GM11168 (cell line): ENCODE results near the gene NET1.
"Not testable (repeated sequence)": the region's sequence is repeated elsewhere in the genome, so short reads cannot be mapped to it uniquely, and the experiment has no call there.

ENCODE experiments used
- in situ Hi-C: fragments of 300-500 bp; cut with MboI; formaldehyde crosslinking; loops from one replicate; pipeline ENCODE4 v1.12.0; 2022; ENCODE audit warnings: low sequenced_read_pairs; ENCODE audit not compliant: unreplicated experiment

The NET1 gene

GRCh38 chr10:5460468-5461202 is 48.3 kb downstream of the NET1 start:
- in situ Hi-C loops = no loop called here

GRCh38 chr10:5461203-5461588 is 48.8 kb downstream of the NET1 start:
- in situ Hi-C loops = no loop called here

DNA sequence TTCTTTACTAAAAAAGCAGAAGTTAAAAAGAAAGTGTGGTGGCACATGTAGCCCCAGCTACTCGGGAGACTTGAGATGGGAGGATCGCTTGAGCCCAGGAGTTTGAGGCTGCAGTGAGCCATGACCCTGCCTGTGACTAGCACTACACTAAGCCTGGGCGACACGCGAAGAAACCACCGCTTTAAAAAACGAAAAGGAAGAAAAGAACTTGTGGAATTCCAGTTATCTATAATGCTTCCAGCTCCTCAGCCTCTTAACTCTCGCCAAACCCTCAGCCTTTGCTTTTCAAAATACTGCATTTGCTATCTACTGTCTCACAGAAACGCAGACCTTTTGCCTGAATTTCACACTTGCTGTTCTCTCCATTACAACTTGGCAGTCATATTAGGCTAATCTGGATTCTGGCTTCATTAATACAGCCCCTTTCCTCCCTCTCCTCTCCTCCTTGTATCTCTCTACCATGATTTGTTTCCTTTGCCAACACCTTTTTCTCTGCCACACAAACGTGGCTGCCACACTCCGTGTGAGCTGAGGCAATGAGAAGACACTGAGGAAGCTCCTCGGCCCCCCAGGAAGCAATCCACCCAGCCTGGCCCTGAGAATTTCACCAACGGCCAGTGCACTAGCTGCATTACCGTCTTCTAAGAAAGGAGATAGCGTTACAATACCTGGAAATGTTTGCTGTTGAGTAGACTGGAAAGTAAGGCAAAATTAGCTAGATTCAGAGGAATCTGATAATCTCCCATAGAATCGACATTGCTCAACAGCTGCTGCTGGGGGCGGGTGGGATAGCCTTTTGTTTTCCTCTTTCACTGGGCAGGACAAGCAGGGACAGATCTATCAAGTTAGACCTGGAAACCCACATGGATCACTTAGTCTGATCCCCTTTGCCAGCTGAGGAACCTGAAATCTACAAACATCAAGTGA is 49.8 kb downstream of the NET1 start:
- in situ Hi-C loops = no loop called here

DNA sequence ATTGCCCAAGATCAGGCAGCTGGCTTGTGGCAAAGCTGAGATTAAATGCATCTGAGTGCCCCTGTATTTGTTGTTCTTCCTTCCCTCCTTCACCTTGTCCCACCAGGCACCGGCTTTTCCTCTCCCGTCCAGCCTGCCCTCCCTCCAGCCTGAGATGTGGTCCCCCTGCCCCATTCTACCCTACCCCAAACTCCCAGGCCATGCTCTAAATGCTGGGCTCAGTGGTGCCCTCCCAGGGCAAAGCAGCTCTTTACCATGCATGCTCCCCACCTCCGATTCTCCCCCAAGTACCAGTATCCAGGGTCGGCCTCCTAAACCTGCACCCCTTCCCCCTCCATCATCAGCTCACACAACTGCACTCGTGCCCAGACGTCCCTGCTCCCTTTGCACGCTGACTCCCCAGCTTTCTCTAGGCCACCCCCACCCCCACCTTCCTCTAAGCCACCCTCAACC is 50.5 kb downstream of the NET1 start:
- in situ Hi-C loops = no loop called here

DNA sequence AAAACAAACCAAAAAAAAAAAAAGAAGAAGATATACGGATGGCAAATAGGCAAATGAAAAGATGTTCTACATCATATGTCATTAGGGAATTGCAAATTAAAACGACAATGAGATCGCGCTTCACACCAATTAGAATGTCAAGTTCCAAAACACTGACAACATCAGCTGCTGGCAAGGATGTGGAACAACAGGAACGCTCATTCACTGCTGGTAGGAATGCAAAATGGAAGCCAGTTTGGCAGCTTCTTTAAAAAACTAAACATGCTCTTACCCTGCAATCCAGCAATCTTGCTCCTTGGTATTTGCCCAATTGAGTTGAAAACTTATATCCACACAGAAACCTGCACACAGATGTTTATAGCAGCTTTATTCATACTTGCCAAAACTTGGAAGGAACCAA is 52.2 kb downstream of the NET1 start:
- in situ Hi-C loops = no loop called here

DNA sequence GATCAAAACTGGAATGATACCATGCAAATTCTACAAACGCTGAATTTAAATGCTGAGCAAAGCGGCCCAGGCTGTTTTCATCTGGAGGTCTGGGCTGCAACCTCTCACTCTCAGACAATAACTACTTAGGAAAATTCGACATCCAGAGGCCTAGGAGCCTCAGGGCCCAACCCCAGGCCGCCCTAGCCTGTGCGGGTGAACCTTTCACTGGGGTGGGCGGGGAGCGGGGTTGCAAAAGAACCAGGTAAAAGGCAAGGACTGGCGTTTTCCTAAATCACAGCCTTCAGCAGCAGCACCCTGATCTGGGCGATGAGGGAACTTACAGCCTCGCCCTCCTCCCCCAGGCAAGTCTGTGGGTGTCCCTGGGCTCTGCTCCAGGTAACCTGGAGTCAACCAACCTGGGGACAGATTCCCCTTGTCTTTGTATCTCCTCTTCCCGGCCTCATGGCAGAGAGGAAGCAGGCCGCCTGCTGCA is 53.7 kb downstream of the NET1 start:
- in situ Hi-C loops = no loop called here

GRCh38 chr10:5466451-5467206 is 54.3 kb downstream of the NET1 start:
- in situ Hi-C loops = no loop called here

DNA sequence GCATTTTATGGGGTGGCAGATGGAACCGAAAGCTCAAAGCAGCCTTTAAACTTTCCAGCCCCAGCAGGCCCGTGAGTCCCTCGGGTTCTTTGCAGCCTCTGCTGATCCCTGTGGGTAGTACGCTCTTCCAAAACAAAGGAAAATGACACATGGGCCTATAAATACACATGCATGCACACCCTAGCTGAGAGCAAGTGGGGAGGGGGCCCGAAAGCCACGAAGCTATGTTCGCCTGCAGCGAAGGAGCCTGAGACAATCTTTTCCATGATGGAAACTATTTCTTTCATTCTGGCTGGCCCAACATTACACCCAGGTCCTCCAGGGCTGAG is 54.8 kb downstream of the NET1 start:
- in situ Hi-C loops = no loop called here

GRCh38 chr10:5467634-5468255 is 55.4 kb downstream of the NET1 start:
- in situ Hi-C loops = no loop called here

DNA sequence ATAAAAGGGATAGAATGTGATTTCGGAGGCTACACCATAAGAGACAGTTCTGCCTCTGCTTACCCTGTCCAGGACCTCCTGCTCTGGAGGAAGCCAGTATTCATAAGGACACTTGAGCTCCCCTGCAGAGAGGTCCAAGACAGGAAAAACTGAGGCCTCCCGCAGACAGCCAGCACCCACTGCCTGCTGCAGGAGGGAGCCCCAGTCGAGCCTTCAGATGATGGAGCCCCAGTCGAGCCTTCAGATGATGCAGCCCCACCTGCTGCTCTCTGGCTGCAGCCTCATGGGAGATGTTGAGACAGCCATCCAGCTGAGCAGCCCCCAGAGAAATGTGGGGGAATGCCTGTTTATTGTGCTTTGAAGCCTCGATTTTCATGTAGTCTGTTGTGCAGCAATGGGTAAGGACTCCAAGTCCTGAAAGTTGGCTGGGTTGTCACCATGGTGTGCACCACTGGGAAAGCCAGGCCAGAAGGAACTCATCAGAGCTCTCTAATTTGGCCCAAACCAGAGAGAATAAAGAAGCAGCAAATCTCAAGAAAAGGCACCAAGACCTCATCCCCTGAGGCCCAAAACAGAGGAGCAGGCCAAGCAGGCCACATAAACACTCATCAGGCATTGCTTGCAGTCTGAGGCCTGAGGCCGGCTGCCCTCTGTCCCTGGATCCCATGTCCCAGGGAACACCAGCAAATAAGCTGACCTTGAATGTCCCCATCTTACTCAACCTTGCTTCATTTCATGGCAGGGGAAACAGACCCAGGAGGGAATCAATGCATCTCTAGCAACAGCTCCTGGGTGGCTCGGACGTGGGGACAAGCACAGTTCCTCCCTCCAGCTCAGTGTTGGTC is 56.1 kb downstream of the NET1 start:
- in situ Hi-C loops = no loop called here

DNA sequence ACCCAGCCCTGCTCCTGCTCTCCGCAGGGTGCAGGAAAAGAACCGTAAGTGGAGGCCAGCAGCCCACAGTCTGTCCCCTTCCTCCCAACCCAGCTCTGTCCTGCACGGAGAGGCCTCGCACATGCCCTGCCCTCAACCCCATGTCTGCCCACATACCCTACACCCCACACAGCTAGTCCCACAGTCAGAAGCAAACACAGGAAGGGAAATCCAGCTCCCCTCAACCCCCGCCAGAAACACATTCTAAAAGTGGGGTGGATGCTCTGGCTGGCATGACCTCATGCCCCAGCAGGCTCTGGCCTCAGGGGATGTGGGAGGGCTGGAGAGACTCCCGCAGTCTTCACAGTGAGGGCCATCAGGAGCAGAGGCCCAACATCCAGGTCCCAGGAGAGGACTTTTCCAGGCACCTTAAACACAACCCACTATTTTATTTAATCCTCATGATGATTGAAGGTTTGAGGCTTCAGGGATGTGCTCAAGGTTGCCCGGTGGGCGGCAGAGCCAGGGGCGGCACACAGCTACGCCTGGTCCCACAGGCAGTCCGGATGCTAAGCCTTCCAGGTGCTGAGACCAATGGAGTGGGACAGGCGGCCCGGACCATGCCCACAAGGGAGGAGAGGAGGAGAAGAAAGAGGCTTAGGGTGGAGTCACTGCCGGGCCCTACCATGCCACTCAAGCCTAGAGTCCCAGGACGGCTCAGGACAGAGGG is 57.1 kb downstream of the NET1 start:
- in situ Hi-C loops = no loop called here

DNA sequence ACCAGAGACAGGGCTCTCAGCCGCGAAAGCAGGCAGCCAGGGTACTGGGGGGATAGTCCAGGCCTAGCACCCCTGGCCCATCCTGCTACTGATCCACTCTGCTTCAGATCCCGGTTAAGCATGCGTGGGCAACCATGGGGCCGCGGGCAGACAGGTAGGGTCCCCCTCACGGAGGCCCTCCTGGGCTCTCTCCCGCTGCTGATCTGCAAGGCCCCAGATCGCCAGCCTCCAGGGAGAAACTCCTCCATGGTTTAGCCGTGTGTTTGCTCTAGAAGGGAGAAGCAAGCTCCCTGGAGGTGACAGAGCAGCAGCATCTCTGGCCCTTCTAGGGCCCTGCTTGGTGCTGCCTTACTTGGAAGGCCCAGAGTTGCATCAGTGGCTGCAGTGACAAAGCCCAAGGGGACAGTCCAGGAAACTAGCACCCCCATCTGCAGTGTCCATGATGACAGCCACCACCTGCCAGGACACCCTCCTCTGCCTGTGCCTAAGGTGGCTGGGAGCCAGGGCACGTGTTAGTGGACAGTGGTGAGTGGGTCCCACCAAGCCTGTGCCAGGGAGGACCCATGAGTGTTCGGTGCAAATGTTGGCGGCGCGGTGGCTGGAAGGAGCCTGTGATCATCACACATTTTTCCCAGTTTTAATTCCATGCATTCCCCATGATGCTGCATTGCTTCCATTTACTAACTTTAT is 57.9 kb downstream of the NET1 start:
- in situ Hi-C loops = no loop called here

DNA sequence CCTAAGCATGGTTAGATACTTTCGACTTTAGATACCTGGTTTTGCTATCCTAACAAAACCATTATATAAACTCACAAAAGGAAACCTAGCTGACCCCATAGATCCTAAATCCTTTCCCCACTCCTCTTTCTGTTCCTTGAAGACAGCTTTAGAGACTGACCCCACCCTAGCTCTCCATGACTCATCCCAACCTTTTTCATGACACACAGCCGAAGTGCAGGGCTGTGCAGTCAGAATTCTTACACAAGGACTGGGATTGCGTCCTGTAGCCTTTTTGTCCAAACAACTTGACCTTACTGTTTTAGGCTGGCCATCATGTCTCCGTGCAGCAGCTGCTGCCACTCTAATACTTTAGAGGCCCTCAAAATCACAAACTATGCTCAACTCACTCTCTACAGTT is 62.3 kb downstream of the NET1 start:
- in situ Hi-C loops = not testable (repeated sequence)

GRCh38 chr10:5475088-5475487 is 62.7 kb downstream of the NET1 start:
- in situ Hi-C loops = not testable (repeated sequence)

DNA sequence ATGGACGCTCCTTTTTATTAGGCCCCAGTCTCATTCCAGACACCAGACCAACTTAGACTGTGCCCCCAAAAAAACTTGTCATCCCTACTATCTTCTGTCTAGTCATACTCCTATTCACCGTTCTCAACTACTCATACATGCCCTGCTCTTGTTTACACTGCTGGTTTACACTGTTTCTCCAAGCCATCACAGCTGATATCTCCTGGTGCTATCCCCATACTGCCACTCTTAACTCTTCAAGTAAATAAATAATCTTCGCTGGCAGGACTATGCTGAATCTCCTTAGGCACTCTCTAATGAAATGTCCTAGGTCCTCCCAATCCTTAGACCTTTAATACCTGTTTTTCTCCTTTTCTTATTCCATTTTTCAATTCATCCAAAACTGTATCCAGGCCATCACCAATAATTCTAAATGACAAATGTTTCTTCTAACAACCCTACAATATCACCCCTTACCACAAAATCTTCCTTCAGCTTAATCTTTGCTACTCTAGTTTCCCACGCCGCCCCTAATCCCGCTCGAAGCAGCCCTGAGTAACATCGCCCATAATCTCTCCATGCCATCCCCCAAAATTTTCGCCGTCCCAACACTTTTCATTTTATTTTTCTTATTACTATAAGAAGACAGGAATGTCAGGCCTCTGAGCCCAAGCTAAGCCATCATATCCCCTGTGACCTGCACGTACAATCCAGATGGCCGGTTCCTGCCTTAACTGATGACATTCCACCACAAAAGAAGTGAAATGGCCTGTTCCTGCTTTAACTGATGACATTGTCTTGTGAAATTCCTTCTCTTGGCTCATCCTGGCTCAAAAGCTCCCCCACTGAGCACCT is 63.8 kb downstream of the NET1 start:
- in situ Hi-C loops = not testable (repeated sequence)

- in situ Hi-C loops = no loop called here
Observed at GRCh38 chr10:5476918-5477525, 64.7 kb downstream of the NET1 start.
